ENCODE data around the gene PSAP.

GRCh38 chr10:71900441-71901180 lies 49.6 kb upstream of the PSAP start:
- TF ChIP-seq FOXM1 (IDR thresholded peaks at IDR 0.05; ENCODE audit: borderline replicate concordance) (no peak), FOXA1 (IDR thresholded peaks at IDR 0.05) (no peak)
